Fibroblast of pulmonary artery (primary cell): Measurements from ENCODE around the gene OR52D1.

ENCODE experiments used
- DNase-seq: peaks from one replicate; pipeline ENCODE4 v3.0.0-alpha.2; 2010; ENCODE audit warnings: low read depth
- H3K4me3 ChIP-seq: replicated peaks from 2 replicates; pipeline ENCODE4 v1.5.1; 2011; ENCODE audit warnings: low read depth, mild to moderate bottlenecking, control low read depth, low read length, moderate library complexity
- TF ChIP-seq, protein P1 (sequence below): IDR thresholded peaks from 2 replicates; pipeline ENCODE4 v1.5.1; 2011; ENCODE audit warnings: mild to moderate bottlenecking, control low read depth, low read length, inconsistent platforms; ENCODE audit errors: missing control alignments

Gene OR52D1

DNA sequence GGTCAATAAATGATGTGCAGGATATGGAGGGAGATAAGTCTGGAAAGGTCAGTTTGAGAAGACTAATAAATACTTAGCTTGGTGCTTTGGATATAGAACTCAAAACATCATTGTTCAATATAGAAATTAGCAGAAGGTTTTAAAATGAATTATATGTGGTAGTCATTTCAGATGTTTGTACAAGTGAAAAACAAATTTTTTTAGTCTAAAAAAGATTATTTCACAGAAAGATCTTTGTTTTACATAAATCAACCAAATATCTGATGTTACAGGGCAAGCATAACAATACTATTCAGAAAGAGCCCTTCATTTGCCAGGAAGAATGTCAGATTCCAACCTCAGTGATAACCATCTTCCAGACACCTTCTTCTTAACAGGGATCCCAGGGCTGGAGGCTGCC, at the start of gene OR52D1:
OR52D1 (plus strand) TSS at position 301 of the 400 bp plus-strand sequence; CDS start at position 323, 22 bp downstream.
- H3K4me3 ChIP-seq: no peak within 1 kb of the TSS
- no peak for DNase-seq
- TF ChIP-seq, protein P1, sequence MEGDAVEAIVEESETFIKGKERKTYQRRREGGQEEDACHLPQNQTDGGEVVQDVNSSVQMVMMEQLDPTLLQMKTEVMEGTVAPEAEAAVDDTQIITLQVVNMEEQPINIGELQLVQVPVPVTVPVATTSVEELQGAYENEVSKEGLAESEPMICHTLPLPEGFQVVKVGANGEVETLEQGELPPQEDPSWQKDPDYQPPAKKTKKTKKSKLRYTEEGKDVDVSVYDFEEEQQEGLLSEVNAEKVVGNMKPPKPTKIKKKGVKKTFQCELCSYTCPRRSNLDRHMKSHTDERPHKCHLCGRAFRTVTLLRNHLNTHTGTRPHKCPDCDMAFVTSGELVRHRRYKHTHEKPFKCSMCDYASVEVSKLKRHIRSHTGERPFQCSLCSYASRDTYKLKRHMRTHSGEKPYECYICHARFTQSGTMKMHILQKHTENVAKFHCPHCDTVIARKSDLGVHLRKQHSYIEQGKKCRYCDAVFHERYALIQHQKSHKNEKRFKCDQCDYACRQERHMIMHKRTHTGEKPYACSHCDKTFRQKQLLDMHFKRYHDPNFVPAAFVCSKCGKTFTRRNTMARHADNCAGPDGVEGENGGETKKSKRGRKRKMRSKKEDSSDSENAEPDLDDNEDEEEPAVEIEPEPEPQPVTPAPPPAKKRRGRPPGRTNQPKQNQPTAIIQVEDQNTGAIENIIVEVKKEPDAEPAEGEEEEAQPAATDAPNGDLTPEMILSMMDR: no peak

DNA sequence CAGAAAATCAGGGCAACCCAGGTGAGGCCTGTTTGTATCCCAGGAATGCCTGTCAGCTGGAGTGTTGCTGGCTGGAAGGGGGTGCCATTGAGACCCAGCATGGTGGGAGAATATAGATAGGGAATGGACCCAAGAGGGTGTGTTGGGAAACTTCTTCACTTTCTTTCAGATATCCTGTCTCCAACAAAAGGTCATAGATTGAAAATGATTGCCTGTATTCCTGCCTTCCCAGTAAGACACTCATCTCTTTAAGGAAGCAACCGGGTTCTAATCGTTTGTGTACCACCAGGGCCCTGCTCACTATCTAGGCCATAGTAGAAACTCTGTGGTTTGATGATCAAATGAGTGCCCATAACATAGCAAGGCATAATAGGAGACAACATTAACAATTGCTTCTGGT, 47.1 kb upstream of the OR52D1 start, which contains the start of gene OR51I1:
OR51I1 (minus strand) TSS at position 101 of the 400 bp plus-strand sequence; CDS start at position 101, 0 bp downstream.
- TF ChIP-seq, protein P1: no peak
- no peak within 1 kb of the TSS for H3K4me3 ChIP-seq

DNA sequence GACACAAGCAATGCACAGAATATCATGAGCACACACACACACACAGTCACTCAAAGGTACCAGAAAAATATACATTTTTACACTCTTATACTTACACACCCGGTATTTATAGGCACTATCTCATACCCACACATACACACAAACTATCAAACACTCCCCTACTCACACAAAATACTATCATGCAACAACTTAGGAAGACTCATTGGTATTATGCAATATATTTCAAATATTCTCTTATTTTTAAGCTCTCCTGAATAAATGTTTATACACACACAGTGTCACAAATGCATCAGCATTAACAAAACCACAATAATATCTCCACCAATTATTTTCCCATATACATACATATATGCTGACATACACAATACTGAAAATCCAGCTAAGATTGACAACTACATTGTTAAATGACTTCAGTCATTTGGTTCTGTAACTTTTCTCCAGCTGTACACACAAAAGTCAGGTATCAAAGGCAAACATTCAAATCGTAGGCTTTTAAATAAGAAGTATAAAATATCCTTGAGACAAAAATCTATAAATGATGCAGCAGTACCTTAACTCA, 44.6 kb upstream of the OR52D1 start:
- DNase-seq: no peak
- H3K4me3 ChIP-seq: no peak overlapping the region
- TF ChIP-seq, protein P1: no peak

More for the DNA sequence above, 47.1 kb upstream of the OR52D1 start, which contains the start of gene OR51I1:
- no peak for DNase-seq

DNA sequence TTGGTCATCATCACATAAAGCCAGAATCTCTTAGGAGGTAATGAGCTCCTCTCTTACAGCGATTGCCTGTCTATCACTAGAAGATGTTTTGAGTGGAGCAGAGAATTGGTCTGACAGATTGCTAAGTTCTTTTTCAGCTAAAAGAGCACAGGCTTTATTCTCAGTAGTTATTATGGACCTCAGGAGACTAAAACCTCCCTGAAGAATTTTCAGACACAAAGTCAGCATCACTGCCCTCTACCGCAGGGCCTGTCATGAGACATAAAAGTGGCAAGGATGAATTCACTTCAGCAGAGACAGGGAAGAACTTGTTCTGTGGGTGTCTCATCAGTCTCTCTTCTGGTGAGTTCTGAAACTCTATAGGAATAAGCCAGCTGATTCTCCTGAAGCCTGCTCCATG, 39.5 kb upstream of the OR52D1 start, which contains the start of gene OR51I2:
OR51I2 (plus strand) TSS at position 301 of the 400 bp plus-strand sequence. CDS start 4,166 bp downstream, outside the sequence.
- no peak within 1 kb of the TSS for H3K4me3 ChIP-seq
- TF ChIP-seq, protein P1: no peak
- DNase-seq: no peak

DNA sequence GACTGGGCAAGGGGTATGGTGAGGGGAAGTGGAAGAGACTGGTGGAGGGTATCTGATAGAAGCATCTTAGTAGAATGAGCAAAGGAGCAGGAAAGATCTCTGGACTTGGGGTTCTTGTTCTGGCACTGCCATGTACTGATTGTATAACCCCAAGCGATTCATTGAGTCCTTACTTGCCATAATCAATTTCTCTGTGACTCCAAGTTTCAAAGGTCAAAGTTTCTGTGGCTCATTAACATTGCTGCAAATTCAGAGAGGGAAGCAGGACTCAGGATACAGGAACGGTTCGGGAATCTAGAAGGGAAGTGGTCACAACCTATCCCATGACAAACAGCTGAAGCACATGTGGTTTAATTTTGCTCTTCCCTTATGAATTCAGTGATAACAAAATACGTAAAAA, 39.1 kb upstream of the OR52D1 start:
- TF ChIP-seq, protein P1: no peak
- DNase-seq: no peak

DNA sequence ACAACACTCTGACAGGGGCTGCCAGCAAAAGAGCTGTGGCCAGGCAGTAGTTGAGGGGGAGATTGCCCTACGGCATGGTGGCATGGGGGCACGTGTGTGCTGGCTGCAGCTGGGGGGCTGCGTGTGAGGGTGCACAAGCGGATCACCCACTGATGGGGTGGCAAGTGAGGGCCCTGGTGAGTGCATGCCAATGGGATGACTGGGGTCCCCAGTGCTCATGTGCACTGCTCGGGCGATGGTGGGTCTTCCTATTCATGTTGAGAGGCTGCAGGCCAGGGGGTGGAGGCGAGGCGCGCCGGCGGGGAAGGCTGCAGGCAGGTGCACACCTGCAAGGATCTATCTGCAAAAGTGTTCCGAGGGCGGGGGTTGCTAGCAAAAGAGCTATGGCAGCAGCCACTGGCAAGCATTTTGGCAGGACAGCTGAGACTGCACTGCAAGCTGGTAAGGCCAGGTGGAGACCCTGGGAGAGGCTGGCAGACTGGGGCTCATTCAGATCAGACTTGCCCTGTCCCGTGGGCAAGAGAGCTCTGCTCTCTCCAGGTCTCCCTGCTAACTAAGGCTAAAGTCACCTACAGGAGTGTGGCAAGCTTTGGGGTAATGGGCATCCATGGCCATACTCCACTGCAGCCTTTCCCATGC, 27.4 kb upstream of the OR52D1 start:
- DNase-seq: no peak
- TF ChIP-seq, protein P1: no peak
- no peak overlapping the region for H3K4me3 ChIP-seq

More for the DNA sequence above, 39.1 kb upstream of the OR52D1 start:
- no peak overlapping the region for H3K4me3 ChIP-seq
